Measurements from ENCODE around the gene AMELX. TPM values are rescaled to one million over a fixed set of nuclear protein-coding genes. Genes with fewer than 3 reads are reported as not detected.

AMELX gene
- total and polyA plus RNA-seq, 2 of the 8 experiments (the other 6 are each of a cell fraction or from before 2014, with no cell fraction given) = not detected

GRCh38 chrX:11264925-11265324, 28.3 kb upstream of the AMELX start (continued):
- TF ChIP-seq SRF (IDR thresholded peaks at IDR 0.05; ENCODE audit: low read depth, low read length) (no peak), EP300 (IDR thresholded peaks at IDR 0.05; ENCODE audit: borderline replicate concordance in 1 of 2, low read depth in 2 of 2, low read length in 2 of 2) (no peak), GABPA (IDR thresholded peaks at IDR 0.05; ENCODE audit: borderline replicate concordance, insufficient read depth, low read length) (no peak), CEBPB (IDR thresholded peaks at IDR 0.05; ENCODE audit: low read depth, low read length) (no peak), MAFK (IDR thresholded peaks at IDR 0.05; ENCODE audit: low read depth, low read length) (no peak), CBX5 (IDR thresholded peaks at IDR 0.05; ENCODE audit: low read depth, low read length) (no peak)
